Stimulated activated CD8-positive, alpha-beta memory T cell treated with anti-CD3 and anti-CD28 coated beads, Interleukin-4, amount 100 ng/mL, for 48 hours (primary cell): ENCODE measurements around the gene SRRM4.

Experiments
- DNase-seq: peaks from one replicate; pipeline ENCODE4 v3.0.0-alpha.2; 2020

Gene SRRM4

DNA sequence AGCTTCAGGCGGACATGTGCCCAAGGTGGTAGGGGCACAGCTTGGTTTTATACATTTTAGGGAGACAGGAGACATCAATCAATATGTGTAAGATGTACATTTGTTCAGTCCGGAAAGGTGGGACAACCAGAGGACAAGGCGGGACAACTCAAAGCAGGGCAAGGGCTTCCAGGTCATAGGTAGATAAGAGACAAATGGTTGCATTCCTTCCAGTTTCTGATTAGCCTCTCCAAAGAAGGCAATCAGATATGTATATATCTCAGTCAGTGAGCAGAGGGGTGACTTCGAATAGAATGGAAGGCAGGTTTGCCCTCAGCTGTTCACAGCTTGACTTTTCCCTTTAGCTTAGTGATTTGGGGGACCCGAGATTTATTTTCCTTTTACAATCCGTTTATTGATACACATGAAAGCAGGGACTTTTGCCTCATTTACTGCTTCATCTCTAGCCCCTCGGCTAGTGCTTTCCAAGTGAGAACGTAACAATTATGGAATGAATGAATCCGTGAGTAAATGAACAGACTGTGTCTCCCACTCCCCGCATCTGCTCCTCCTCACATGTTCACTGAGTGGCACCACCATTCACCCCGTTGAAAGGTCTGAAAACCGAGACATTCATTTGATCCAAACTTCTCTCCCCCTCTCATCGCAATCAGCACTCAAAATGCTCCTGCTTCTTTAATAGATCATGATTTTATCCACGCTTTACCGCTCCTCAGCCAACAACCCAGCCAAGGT is 190.5 kb downstream of the SRRM4 start:
- no peak for DNase-seq

DNA sequence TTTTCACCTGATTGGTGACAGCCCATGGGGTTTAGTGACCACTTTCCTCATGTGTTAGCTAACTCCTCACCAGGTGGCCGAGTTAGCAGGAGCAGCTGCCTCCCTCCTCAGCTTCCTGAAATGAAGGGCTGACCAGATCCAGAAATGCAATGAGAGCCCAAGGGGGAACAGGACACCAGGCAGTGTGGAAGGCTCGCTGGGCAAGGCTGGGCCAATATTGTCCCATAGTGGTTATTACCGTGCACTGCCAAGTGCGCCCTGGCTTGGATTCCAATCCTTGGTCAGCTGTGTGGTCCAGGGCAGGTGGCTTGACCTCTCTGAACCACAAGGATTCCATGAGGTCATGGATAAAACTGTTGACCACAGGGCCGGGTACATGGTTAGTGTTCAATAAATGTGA is 193.7 kb downstream of the SRRM4 start:
- DNase-seq: no peak

DNA sequence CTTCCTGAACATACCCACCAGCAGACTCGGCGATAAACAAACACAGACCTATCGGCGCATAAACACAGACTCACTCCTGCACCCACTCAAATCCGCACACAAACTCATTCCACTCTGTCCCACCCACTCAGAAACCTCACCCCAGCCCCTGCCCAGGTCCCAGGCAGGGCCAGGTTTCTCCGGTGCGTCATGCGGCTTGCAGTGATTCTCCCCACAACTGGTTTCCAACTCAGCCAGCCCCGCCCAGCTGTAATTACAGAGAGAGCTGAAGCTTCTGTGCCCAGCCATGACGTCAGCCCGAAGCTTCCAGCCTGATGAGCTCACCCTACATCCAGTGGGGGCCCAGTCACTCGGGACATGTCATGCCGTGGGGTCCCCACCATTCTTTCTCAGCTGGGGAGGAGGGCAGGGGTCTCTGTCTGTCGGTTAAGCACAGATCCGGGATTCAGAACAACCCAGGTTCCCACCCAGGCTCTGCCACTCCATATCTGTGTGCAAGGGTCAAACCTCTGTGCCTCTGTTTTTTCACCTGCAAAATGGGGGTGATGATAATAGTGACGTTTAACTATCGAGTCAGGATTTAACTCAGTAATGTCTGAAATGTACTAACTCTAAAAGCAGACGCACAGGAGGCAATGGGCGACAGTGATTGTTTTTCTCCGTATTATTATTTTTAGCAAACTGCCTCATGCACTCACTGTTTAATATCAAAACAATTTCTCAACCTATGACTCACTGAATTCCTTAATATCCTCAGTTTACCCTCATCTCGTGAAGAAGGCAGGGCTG is 195.1 kb downstream of the SRRM4 start:
- DNase-seq: no peak

GRCh38 chr12:119177056-119177325 is 195.7 kb downstream of the SRRM4 start:
- no peak for DNase-seq

GRCh38 chr12:119177724-119178380 is 196.5 kb downstream of the SRRM4 start:
- no peak for DNase-seq

DNA sequence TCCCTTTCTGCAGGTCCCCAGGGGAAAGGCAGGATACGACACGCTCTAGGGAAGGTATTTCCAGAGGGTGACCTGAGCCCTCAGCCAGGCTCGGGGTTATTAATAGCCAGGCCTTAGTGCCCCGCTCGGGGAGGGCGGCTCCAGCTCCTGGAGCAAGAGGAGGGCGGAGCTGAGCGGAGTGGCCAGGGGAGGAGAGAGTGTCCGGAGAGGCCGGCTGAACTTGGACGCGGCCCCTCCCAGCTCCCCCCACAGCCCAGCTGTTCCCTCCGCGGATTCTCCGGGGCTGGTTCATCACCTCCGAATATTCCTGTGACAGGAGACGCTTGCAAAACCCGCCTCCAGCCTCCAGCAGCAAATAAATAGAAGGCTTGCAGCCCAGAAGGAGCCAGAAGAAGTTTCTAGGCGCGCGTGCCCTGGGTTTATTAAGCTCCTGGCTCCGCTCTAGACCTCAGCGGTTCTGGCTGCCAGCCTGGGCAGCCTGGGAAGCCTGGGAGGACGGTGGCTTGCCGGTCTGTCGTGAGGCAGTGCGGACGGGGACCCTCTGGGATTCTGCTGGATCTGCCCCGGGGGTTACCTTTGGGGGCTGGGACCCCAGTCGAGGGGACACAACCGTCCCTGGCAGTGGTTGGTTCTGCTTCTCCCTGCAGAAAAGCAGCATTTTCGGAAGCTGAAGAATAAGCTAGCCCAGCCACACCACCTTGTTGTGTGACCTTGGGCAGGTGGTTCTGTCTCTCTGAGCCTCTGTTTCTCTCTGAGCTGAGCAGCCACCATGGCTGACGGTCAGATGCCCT is 197.4 kb downstream of the SRRM4 start, which contains the start of gene HSPB8:
TSS of gene HSPB8 (plus strand) at position 388 of the 791 bp plus-strand sequence. CDS start at position 770, 382 bp downstream.
- no peak for DNase-seq

DNA sequence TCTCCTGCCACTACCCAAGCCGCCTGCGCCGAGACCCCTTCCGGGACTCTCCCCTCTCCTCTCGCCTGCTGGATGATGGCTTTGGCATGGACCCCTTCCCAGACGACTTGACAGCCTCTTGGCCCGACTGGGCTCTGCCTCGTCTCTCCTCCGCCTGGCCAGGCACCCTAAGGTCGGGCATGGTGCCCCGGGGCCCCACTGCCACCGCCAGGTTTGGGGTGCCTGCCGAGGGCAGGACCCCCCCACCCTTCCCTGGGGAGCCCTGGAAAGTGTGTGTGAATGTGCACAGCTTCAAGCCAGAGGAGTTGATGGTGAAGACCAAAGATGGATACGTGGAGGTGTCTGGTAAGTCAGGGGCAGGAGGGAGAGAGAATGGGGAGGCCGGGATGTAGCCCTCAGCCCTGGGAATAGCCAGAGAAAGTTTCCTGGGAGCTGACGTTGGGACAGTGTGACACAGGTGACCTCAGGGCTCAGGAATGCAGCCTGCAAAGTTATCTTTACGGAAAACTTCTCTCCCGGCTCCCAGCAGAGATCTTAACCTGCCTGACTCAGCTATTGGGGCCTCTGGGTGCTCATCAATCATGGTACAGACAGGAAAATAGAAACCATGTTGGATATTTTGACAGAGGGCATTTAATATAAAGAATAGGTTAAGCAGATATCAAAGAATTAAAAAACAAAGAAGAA is 198.1 kb downstream of the SRRM4 start:
- DNase-seq: no peak

DNA sequence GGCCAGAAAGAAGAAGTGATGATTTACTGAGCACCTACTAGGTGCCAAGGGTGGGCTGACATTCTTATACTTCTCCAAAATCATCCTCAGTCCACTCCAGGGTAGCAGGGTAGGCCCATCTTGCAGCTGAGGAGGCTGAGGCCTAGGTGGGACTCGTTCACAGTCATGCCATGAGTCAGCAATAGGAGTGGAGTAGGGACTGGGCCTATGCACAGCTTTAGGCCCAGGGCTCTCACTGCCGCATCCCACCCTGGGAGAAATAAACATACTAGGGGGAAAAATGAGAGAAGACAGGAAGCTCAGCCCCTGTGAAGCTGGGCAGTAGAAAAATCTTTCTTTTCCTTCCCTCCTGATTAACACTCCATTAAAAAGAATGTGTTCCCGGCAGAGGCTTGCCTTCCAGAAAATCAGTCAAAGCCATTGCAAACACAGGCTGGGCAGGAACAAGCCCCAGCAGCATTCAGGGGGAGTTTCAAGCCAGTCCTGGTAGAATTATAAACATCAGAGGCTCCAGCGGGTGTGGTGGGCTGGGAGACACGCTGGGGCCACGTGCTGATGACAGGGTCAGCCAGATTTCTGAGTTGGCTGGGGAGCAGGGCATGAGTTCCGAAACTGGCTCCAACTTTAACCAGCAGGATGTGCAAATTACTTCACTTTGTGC is 199.2 kb downstream of the SRRM4 start:
- no peak for DNase-seq

GRCh38 chr12:119181202-119181601 is 199.9 kb downstream of the SRRM4 start:
- no peak for DNase-seq

DNA sequence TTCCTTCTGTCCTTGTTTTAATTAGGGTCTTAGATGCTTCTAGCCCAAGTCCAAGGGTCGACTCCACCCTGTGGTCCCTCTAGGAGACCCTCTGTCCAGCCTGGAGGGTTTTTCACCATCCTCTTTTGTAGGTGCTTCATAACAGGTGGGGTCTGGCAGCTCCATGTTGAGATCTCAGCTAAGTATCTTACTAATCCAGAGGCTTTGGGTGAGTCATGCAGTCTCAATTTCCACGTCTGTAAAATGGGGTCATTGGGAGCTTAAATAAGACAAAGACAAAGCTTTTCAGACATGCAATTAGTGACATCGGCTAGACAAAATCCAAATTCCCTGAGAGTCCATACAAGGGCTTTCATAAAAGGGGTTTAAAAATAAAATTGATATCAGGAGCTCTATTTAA is 200.6 kb downstream of the SRRM4 start:
- no peak for DNase-seq

DNA sequence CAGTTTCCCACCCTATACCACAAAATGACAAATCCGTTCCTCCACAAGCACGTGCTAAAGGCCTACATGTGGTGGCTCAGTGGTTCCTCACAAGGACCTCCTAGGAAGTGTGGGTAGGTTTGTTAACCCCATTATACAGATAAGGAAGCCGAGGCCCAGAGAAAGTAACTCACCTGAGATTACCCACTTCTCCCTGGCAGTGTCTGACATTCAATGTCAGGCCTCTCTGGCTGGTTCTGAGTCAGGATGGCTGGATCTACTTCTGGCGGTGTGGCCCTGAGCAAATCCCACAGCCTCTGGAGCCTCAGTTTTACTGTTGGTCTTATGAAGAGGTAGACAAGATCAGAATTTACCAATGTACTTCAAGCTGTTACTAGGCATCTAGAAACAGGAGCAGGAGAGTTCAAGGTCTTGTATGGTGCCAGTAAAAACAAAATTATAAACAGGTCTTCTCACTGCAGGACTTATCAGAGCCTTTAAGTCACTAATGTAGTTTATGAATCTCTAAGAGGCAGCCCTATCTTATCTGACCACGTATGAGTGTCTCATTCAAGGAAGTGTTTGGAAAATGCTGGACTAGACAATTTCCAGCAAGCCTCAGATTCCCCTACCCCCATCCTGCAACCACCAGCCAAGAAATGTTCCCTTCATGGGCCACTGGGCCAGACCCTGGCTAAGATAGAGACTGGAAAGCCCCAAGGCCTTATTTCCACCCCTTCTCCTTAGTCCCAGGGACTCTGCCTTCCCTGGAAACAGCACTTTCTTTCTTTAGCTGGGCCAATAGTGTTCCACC is 201.6 kb downstream of the SRRM4 start:
- no peak for DNase-seq

DNA sequence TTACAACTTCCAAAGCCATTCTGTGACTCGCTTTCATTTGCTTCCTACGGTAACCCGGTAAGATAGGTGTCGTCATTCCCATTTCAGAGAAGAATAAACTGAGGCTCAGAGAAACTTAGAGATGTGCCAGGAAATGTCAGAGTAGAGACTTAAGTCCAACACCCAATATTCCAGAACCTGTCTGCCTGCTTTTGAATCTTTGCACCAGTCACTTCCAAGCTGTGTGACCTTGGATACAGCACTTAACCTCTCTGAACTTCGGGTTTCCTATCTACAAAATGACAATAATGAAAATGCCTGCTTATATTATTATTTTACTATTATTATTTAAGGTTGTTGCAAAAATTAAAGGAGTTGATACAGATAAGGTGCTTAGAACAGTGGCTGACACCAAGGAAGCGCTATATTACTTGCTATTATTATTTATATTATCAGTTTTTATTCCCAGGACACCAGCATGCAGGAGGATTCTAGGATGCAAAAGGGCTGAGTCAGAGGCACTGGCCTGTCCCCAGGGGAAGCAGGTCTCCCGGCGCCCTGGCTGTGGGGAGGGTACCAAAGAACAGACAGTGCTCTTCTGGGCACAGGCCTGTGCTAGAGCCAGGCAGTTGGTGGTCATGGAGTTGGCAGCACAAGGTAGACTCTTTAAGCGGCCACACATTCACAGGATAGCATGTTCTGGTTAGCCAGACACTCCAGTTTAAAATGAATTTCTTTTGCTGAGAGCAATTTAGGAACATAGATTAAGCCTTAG is 202.8 kb downstream of the SRRM4 start:
- no peak for DNase-seq

DNA sequence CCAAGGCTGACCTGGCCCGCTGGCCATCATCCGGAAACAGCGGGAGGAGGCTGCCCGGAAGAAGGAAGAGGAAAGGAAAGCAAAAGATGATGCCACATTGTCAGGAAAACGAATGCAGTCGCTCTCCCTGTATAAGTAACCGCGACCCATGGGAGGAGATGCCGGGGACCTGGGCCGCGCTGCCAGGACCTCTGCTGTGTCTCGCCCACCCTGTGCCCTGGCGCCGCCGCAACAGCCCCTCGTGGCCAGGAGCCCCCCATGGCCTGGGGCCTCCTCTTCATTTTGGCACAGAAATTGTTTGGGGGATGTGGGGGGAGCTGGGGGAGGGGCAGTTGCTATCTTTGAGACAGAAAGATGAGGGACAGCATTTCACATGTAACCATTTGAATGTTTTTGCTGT is 213.9 kb downstream of the SRRM4 start:
- no peak for DNase-seq

GRCh38 chr12:119198440-119198839 is 217.1 kb downstream of the SRRM4 start:
- DNase-seq: no peak

- DNase-seq: no peak
Observed at GRCh38 chr12:119200601-119201000, 219.3 kb downstream of the SRRM4 start.

DNA sequence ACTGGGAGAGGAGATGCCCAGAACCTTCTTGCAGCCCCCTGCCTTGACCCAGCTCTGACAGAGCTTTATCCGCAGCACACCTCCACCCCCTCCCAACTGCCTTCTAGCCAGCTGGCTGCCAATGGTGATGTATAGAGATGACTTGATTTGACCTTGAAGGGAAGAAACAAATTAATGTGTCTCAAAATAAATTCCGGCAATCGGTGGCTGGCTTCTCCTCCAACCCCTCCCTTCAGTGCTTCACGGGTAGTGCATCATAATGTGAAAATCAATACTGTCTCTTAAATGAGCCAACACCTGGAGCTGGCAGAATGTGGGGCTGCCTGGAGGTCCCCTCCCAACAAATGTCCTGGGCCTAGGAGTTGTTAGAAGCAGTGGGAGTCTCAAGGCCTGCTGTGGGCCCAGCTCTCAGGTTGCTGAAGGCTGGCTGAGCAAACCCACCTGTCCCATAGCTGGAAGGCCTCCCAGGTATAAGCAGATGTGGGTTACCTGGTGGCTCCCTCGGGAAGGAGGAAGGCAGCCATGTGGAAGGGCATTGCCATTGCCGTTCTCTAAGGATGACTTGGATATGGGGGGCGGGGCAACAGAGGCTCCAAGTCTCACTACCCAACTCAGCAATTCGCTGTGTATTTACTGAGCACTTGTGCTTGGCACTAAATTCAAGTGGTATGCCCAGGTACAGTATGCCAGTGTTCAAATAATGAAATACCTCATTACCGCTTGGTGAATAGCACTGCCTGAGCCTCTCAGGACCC is 220.6 kb downstream of the SRRM4 start:
- DNase-seq: no peak

GRCh38 chr12:119202544-119202943 is 221.2 kb downstream of the SRRM4 start:
- no peak for DNase-seq

DNA sequence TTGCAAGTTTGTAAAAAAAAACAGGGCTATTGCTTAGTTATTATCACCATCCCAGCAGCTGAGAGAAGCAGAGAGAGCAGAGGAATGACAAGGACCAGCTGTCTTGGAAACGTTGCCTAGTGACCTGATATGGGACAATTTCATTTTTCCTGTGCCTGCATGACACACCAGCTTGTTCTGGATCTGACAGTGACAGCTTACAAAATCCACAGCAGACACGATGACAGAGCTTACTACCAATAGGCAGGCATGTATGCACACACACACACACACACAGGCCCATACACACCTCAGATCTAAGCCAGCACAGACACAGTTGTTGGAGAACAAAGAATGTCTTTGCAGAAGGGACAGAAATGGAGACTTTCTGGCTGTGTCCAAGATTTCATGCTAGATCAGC is 222.8 kb downstream of the SRRM4 start:
- DNase-seq: no peak

- DNase-seq: no peak
Observed at GRCh38 chr12:119204671-119205285, 223.4 kb downstream of the SRRM4 start.
